Activated naive CD4-positive, alpha-beta T cell treated with anti-CD3 and anti-CD28 coated beads for 36 hours (primary cell): ENCODE results near the gene RPL13. TPM values are rescaled to one million over a fixed set of nuclear protein-coding genes. Genes with fewer than 3 reads are reported as not detected.
A peak's percentile ranks its signal among the peaks of the same experiment; 100 is the strongest.

Experiments used
- CTCF ChIA-PET: fragments of 350-600 bp; sonication (Branson Sonifier 250); formaldehyde crosslinking; loops from one replicate; lab custom pipeline; 2021; ENCODE audit warnings: antibody characterized with exemption; lab: Charles Lee
- DNase-seq: peaks from one replicate; pipeline ENCODE4 v3.0.0-alpha.2; 2020
- H3K27ac Mint-ChIP-seq: one replicate; pipeline ENCODE4 v1.8.0; 2021; ENCODE audit warnings: mild to moderate bottlenecking, mixed read lengths
- H3K27me3 Mint-ChIP-seq: one replicate; pipeline ENCODE4 v1.8.0; 2021; ENCODE audit warnings: low read depth, mixed read lengths
- H3K36me3 Mint-ChIP-seq: one replicate; pipeline ENCODE4 v1.8.0; 2021; ENCODE audit warnings: low read depth, mixed read lengths
- H3K4me1 Mint-ChIP-seq: one replicate; pipeline ENCODE4 v1.8.0; 2021; ENCODE audit warnings: low read depth, mixed read lengths
- H3K4me3 Mint-ChIP-seq: one replicate; pipeline ENCODE4 v1.8.0; 2021; ENCODE audit warnings: mild to moderate bottlenecking, moderate library complexity, mixed read lengths
- H3K9me3 Mint-ChIP-seq: one replicate; pipeline ENCODE4 v1.8.0; 2021; ENCODE audit warnings: mixed read lengths
- intact Hi-C: fragments of 100-400 bp; cut with micrococcal nuclease; formaldehyde crosslinking; loops from one replicate; pipeline ENCODE4 v1.15.1; 2023
- total RNA-seq, 2 experiments: library from RNA; stranded (reverse); gene quantifications; one replicate each; pipeline ENCODE4 v1.2.3, GENCODE V29; 2021

The RPL13 gene
- total RNA-seq, 2 experiments from 2014 or later = 3,875 to 3,899 TPM

DNA sequence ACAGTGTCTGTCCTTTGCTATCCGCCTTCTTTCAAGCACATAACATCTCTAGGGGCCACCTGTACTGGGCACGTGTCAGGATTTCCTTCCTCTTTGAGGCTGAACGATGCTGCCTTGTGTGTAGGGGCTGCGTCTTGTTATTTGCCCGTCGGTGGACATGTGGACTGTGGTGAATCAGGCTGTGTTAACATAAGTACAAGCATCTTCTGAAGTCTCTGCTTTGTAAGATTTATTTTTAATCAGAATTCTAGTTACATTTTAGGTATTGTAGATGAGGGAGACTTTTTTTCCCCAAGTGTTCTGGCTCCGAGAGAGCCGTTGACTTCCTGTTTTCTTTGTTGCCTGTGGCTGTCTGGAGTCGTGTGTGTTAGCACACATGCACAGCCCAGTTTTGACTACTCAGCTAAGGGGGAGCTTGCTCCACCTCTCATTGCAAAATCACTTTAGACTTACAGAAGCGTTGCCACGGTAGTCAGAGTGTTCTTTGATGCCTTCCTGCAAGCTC is 26.2 kb upstream of the RPL13 start:
- DNase-seq = peak; percentile 26
- Mint-ChIP-seq H3K4me3 (no peak overlapping the region), H3K4me1 (peaks cover 21% of the 10 kb centered on the region), H3K27me3 (no peaks in the 10 kb centered on the region), H3K36me3 (peaks cover 23% of the 10 kb centered on the region), H3K9me3 (no peaks in the 10 kb centered on the region), H3K27ac (peak overlapping the region; percentile 55)
- CTCF ChIA-PET = no interaction called here
- intact Hi-C loops = no loop called here

GRCh38 chr16:89536371-89536770 is 24.1 kb upstream of the RPL13 start:
- Mint-ChIP-seq H3K4me3 (no peak overlapping the region), H3K27ac (no peak overlapping the region), H3K9me3 (no peaks in the 10 kb centered on the region), H3K36me3 (peaks cover 23% of the 10 kb centered on the region), H3K4me1 (peaks cover 21% of the 10 kb centered on the region), H3K27me3 (no peaks in the 10 kb centered on the region)
- DNase-seq = no peak
- intact Hi-C loops = no loop called here
- CTCF ChIA-PET = no interaction called here

- Mint-ChIP-seq H3K9me3 (no peaks in the 10 kb centered on the region), H3K27ac (no peak overlapping the region), H3K27me3 (no peaks in the 10 kb centered on the region), H3K36me3 (peaks cover 19% of the 10 kb centered on the region), H3K4me3 (no peak overlapping the region), H3K4me1 (peaks cover 21% of the 10 kb centered on the region)
- intact Hi-C loops = no loop called here
- CTCF ChIA-PET = interaction anchor here (0.7 to 1.0 kb wide), 2 partner anchors 20 to 26 kb away, joined by 3 to 4 read pairs; no protein-coding TSS in a partner anchor
- DNase-seq = no peak
Observed at GRCh38 chr16:89536886-89537548, 23.5 kb upstream of the RPL13 start.

GRCh38 chr16:89537549-89537925 is 22.9 kb upstream of the RPL13 start:
- no peak for DNase-seq
- Mint-ChIP-seq H3K36me3 (peaks cover 18% of the 10 kb centered on the region), H3K4me3 (no peak overlapping the region), H3K9me3 (no peaks in the 10 kb centered on the region), H3K27ac (no peak overlapping the region), H3K4me1 (peaks cover 21% of the 10 kb centered on the region), H3K27me3 (no peaks in the 10 kb centered on the region)
- intact Hi-C loops = no loop called here
- CTCF ChIA-PET = interaction anchor here (0.7 to 1.0 kb wide), 2 partner anchors 20 to 26 kb away, joined by 3 to 4 read pairs; no protein-coding TSS in a partner anchor

DNA sequence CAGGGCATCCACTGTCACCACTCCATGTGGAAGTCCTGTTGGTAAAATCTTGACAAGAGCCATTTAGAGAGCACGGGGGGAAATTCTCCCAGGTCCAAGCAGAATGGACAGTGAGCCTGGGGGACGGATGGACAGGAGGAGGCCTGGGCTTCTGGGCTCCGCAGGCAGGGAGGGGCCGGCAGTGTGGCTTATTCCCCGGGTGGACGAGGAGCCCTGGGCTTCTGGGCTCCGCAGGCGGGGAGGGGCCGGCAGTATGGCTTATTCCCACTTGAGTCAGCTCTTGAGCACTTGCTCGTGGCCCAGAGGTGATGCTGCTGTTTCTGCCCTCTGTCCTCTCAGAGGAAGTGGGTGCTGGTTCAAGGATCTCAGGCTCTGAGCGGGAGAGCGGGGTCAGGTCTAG is 22.2 kb upstream of the RPL13 start:
- no peak for DNase-seq
- CTCF ChIA-PET = interaction anchor here (1.0 kb wide), 1 partner anchor 19 kb away, joined by 4 read pairs; no protein-coding TSS in a partner anchor
- Mint-ChIP-seq H3K4me1 (peaks cover 21% of the 10 kb centered on the region), H3K27ac (no peak overlapping the region), H3K4me3 (no peak overlapping the region), H3K27me3 (no peaks in the 10 kb centered on the region), H3K36me3 (peaks cover 19% of the 10 kb centered on the region), H3K9me3 (no peaks in the 10 kb centered on the region)
- intact Hi-C loops = no loop called here

DNA sequence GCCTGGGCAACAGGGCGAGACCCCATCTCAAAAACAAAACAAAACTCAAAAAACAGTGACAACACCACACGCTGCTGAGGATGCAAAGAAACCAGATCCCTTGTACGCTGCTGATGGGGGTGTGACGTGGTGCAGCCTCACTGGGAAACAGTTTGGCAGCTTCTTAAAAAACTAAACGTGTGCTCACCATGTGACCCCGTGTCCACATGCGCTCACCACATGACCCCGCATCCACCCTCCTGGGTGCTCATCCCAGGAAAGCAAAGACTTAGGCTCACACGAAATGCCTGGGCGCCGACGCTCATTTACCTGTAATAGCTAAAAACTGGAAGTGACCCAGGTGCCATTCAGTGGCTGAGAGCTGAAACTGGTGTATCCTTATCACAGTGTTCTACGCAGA is 19.9 kb upstream of the RPL13 start:
- intact Hi-C loops = no loop called here
- CTCF ChIA-PET = interaction anchor here (0.6 kb wide), 1 partner anchor 35 kb away, joined by 3 read pairs; no protein-coding TSS in a partner anchor
- Mint-ChIP-seq H3K4me1 (peaks cover under 1% of the 10 kb centered on the region), H3K27ac (no peak overlapping the region), H3K9me3 (no peaks in the 10 kb centered on the region), H3K4me3 (no peak overlapping the region), H3K36me3 (peaks cover 7% of the 10 kb centered on the region), H3K27me3 (no peaks in the 10 kb centered on the region)
- DNase-seq = no peak

GRCh38 chr16:89541792-89542191 is 18.7 kb upstream of the RPL13 start:
- H3K27me3 Mint-ChIP-seq = no peaks in the 10 kb centered on the region
- H3K27ac Mint-ChIP-seq = no peak overlapping the region
- intact Hi-C loops = no loop called here
- H3K9me3 Mint-ChIP-seq = no peaks in the 10 kb centered on the region
- DNase-seq = no peak
- H3K4me3 Mint-ChIP-seq = no peak overlapping the region
- H3K4me1 Mint-ChIP-seq = no peaks in the 10 kb centered on the region
- H3K36me3 Mint-ChIP-seq = peaks cover 7% of the 10 kb centered on the region
- CTCF ChIA-PET = no interaction called here

- Mint-ChIP-seq H3K9me3 (no peaks in the 10 kb centered on the region), H3K4me1 (peaks cover 11% of the 10 kb centered on the region), H3K27me3 (no peaks in the 10 kb centered on the region), H3K4me3 (no peak overlapping the region), H3K27ac (no peak overlapping the region), H3K36me3 (peaks cover 10% of the 10 kb centered on the region)
- intact Hi-C loops = no loop called here
- CTCF ChIA-PET = no interaction called here
- DNase-seq = no peak
Observed at GRCh38 chr16:89544113-89544512, 16.4 kb upstream of the RPL13 start.

- intact Hi-C loops = no loop called here
- H3K27me3 Mint-ChIP-seq = no peaks in the 10 kb centered on the region
- CTCF ChIA-PET = no interaction called here
- H3K4me1 Mint-ChIP-seq = peaks cover 17% of the 10 kb centered on the region
- H3K27ac Mint-ChIP-seq = no peak overlapping the region
- peaks cover 11% of the 10 kb centered on the region for H3K36me3 Mint-ChIP-seq
- H3K9me3 Mint-ChIP-seq = no peaks in the 10 kb centered on the region
- H3K4me3 Mint-ChIP-seq = no peak overlapping the region
- DNase-seq = no peak
Observed at GRCh38 chr16:89544713-89545043, 15.8 kb upstream of the RPL13 start.

GRCh38 chr16:89545044-89545830 is 15.2 kb upstream of the RPL13 start:
- no peak overlapping the region for H3K27ac Mint-ChIP-seq
- H3K4me3 Mint-ChIP-seq = no peak overlapping the region
- peaks cover 11% of the 10 kb centered on the region for H3K36me3 Mint-ChIP-seq
- DNase-seq = no peak
- intact Hi-C loops = no loop called here
- CTCF ChIA-PET = interaction anchor here (0.8 to 1.2 kb wide), 3 partner anchors 12 to 256 kb away, joined by 3 to 4 read pairs (median 3); no protein-coding TSS in a partner anchor
- H3K9me3 Mint-ChIP-seq = no peaks in the 10 kb centered on the region
- peaks cover 19% of the 10 kb centered on the region for H3K4me1 Mint-ChIP-seq
- H3K27me3 Mint-ChIP-seq = no peaks in the 10 kb centered on the region

GRCh38 chr16:89545831-89546574 is 14.5 kb upstream of the RPL13 start:
- H3K27me3 Mint-ChIP-seq = no peaks in the 10 kb centered on the region
- CTCF ChIA-PET = interaction anchor here (0.6 to 1.2 kb wide), 5 partner anchors 11 to 257 kb away, joined by 3 to 4 read pairs (median 3); no protein-coding TSS in a partner anchor
- H3K4me1 Mint-ChIP-seq = peaks cover 22% of the 10 kb centered on the region
- intact Hi-C loops = no loop called here
- H3K9me3 Mint-ChIP-seq = no peaks in the 10 kb centered on the region
- peaks cover 11% of the 10 kb centered on the region for H3K36me3 Mint-ChIP-seq
- no peak overlapping the region for H3K4me3 Mint-ChIP-seq
- no peak overlapping the region for H3K27ac Mint-ChIP-seq
- no peak for DNase-seq

DNA sequence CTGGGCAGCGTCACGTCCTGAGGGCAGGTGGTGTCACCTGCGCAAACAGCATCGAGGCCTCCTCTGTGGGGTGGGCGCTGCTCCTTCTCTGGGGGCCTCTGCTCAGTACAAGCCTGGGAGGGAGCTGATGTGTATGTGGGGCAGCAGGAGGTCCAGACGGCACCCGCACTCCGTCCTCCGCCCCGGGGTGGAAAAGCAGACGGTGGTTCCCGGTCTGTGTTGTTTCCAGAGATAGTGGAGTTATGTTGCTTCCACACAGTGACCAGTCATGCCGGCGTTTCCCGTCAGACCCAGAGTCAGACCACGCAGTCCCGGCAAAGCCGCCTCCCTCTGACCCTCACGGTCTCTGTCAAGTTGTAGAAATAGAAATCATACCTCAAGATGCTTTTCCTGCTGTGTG is 13.7 kb upstream of the RPL13 start:
- Mint-ChIP-seq H3K4me1 (peaks cover 22% of the 10 kb centered on the region), H3K36me3 (peaks cover 11% of the 10 kb centered on the region), H3K9me3 (no peaks in the 10 kb centered on the region), H3K27ac (no peak overlapping the region), H3K27me3 (no peaks in the 10 kb centered on the region), H3K4me3 (no peak overlapping the region)
- no peak for DNase-seq
- CTCF ChIA-PET = interaction anchor here (1.2 kb wide), 1 partner anchor 106 kb away, joined by 4 read pairs; no protein-coding TSS in a partner anchor
- intact Hi-C loops = no loop called here
